Rectal smooth muscle tissue (tissue), 1 donor: Measurements from ENCODE around the gene CUL9.

Experiments used
- H3K27ac ChIP-seq: one replicate; pipeline ENCODE4 v1.7.0; 2013; ENCODE audit warnings: low read depth, low read length, inconsistent platforms
- H3K27me3 ChIP-seq: one replicate; pipeline ENCODE4 v1.7.0; 2013; ENCODE audit warnings: low read length; ENCODE audit not compliant: control insufficient read depth, insufficient read depth
- H3K36me3 ChIP-seq: one replicate; pipeline ENCODE4 v1.7.0; 2013; ENCODE audit warnings: low read length; ENCODE audit not compliant: control insufficient read depth, insufficient read depth
- H3K4me1 ChIP-seq: one replicate; pipeline ENCODE4 v1.7.0; 2013; ENCODE audit warnings: low read length; ENCODE audit not compliant: control insufficient read depth, insufficient read depth
- H3K4me3 ChIP-seq: one replicate; pipeline ENCODE4 v1.7.0; 2013; ENCODE audit warnings: low read length
- H3K9ac ChIP-seq: one replicate; pipeline ENCODE4 v1.7.0; 2013; ENCODE audit warnings: low read length

Gene CUL9

GRCh38 chr6:43246301-43247113 lies 64.5 kb downstream of the CUL9 start:
- H3K4me3 ChIP-seq: peak overlapping the region; percentile 84
- H3K9ac ChIP-seq: no peak overlapping the region
- H3K27ac ChIP-seq: no peak overlapping the region
- no peaks in the 10 kb centered on the region for H3K4me1 ChIP-seq
- no peaks in the 10 kb centered on the region for H3K36me3 ChIP-seq
- peaks cover 22% of the 10 kb centered on the region for H3K27me3 ChIP-seq

GRCh38 chr6:43247114-43247999 lies 65.4 kb downstream of the CUL9 start:
- no peak overlapping the region for H3K27ac ChIP-seq
- H3K9ac ChIP-seq: peak overlapping the region; percentile 73
- H3K36me3 ChIP-seq: no peaks in the 10 kb centered on the region
- H3K27me3 ChIP-seq: peaks cover 22% of the 10 kb centered on the region
- H3K4me3 ChIP-seq: peak overlapping the region; percentile 84
- H3K4me1 ChIP-seq: no peaks in the 10 kb centered on the region

GRCh38 chr6:43248101-43248500 lies 66.1 kb downstream of the CUL9 start:
- Histone ChIP-seq H3K27me3 (peaks cover 18% of the 10 kb centered on the region), H3K4me1 (no peaks in the 10 kb centered on the region), H3K36me3 (no peaks in the 10 kb centered on the region), H3K9ac (no peak overlapping the region), H3K4me3 (peak overlapping the region; percentile 84), H3K27ac (no peak overlapping the region)

GRCh38 chr6:43248791-43249190 lies 66.8 kb downstream of the CUL9 start:
- Histone ChIP-seq H3K4me3 (no peak overlapping the region), H3K36me3 (no peaks in the 10 kb centered on the region), H3K9ac (no peak overlapping the region), H3K4me1 (no peaks in the 10 kb centered on the region), H3K27me3 (peaks cover 14% of the 10 kb centered on the region), H3K27ac (no peak overlapping the region)

GRCh38 chr6:43250992-43251373 lies 69.0 kb downstream of the CUL9 start:
- H3K4me3 ChIP-seq: no peak overlapping the region
- H3K36me3 ChIP-seq: no peaks in the 10 kb centered on the region
- no peak overlapping the region for H3K27ac ChIP-seq
- H3K9ac ChIP-seq: no peak overlapping the region
- H3K4me1 ChIP-seq: no peaks in the 10 kb centered on the region
- peaks cover 4% of the 10 kb centered on the region for H3K27me3 ChIP-seq

- Histone ChIP-seq H3K4me1 (no peaks in the 10 kb centered on the region), H3K36me3 (no peaks in the 10 kb centered on the region), H3K9ac (no peak overlapping the region), H3K4me3 (no peak overlapping the region), H3K27ac (no peak overlapping the region), H3K27me3 (no peaks in the 10 kb centered on the region)
Measured at GRCh38 chr6:43253401-43253800, 71.4 kb downstream of the CUL9 start.

GRCh38 chr6:43254138-43254817 lies 72.3 kb downstream of the CUL9 start:
- H3K4me1 ChIP-seq: no peaks in the 10 kb centered on the region
- H3K27ac ChIP-seq: no peak overlapping the region
- no peaks in the 10 kb centered on the region for H3K36me3 ChIP-seq
- H3K4me3 ChIP-seq: no peak overlapping the region
- no peak overlapping the region for H3K9ac ChIP-seq
- H3K27me3 ChIP-seq: no peaks in the 10 kb centered on the region

- H3K36me3 ChIP-seq: no peaks in the 10 kb centered on the region
- no peaks in the 10 kb centered on the region for H3K27me3 ChIP-seq
- no peak overlapping the region for H3K4me3 ChIP-seq
- H3K4me1 ChIP-seq: no peaks in the 10 kb centered on the region
- H3K27ac ChIP-seq: no peak overlapping the region
- no peak overlapping the region for H3K9ac ChIP-seq
Measured at GRCh38 chr6:43254846-43255245, 72.8 kb downstream of the CUL9 start.

GRCh38 chr6:43255408-43256054 lies 73.5 kb downstream of the CUL9 start:
- Histone ChIP-seq H3K36me3 (no peaks in the 10 kb centered on the region), H3K4me1 (no peaks in the 10 kb centered on the region), H3K27ac (no peak overlapping the region), H3K9ac (no peak overlapping the region), H3K27me3 (no peaks in the 10 kb centered on the region), H3K4me3 (no peak overlapping the region)

- H3K27ac ChIP-seq: no peak overlapping the region
- H3K9ac ChIP-seq: no peak overlapping the region
- no peaks in the 10 kb centered on the region for H3K36me3 ChIP-seq
- H3K27me3 ChIP-seq: no peaks in the 10 kb centered on the region
- no peak overlapping the region for H3K4me3 ChIP-seq
- H3K4me1 ChIP-seq: no peaks in the 10 kb centered on the region
Measured at GRCh38 chr6:43256670-43257366, 74.8 kb downstream of the CUL9 start.

- H3K27ac ChIP-seq: no peak overlapping the region
- no peaks in the 10 kb centered on the region for H3K4me1 ChIP-seq
- H3K9ac ChIP-seq: no peak overlapping the region
- H3K4me3 ChIP-seq: no peak overlapping the region
- no peaks in the 10 kb centered on the region for H3K27me3 ChIP-seq
- H3K36me3 ChIP-seq: no peaks in the 10 kb centered on the region
Measured at GRCh38 chr6:43257367-43258145, 75.6 kb downstream of the CUL9 start.
